Esophagus squamous epithelium (tissue), 5 donors: ENCODE measurements around the gene MCU. TPM values are rescaled to one million over a fixed set of nuclear protein-coding genes. Genes with fewer than 3 reads are reported as not detected.
A peak's percentile ranks its signal among the peaks of the same experiment; 100 is the strongest.

Experiments
- DNase-seq: peaks from one replicate; lab custom pipeline; 2025; lab: John Stamatoyannopoulos, UW
- H3K27ac ChIP-seq, 4 donors: fragments of 200-600 bp; sonication (generic); one replicate each; pipeline ENCODE4 v1.5.1; 2016 to 2019; ENCODE audit warnings: mild to moderate bottlenecking in 1 of 4
- H3K27me3 ChIP-seq, 4 donors: fragments of 200-600 bp; sonication (generic); 1 replicate in 3 of 4; 2 replicates in 1 of 4; pipeline versions ENCODE4 v1.5.1 to v1.6.0; 2017 to 2021; ENCODE audit warnings: antibody characterized with exemption in 1 of 4
- H3K36me3 ChIP-seq, 3 donors: fragments of 200-600 bp; sonication (generic); one replicate each; pipeline ENCODE4 v1.5.1; 2016 to 2019
- H3K4me1 ChIP-seq, 3 donors: fragments of 200-600 bp; sonication (generic); one replicate each; pipeline ENCODE4 v1.5.1; 2017 to 2019
- H3K4me3 ChIP-seq, 4 donors: fragments of 200-600 bp; sonication (generic); 1 replicate in 3 of 4; 2 replicates in 1 of 4; pipeline ENCODE4 v1.5.1; 2016 to 2019; ENCODE audit warnings: mild to moderate bottlenecking in 2 of 4, moderate library complexity in 1 of 4
- H3K9me3 ChIP-seq, 3 donors: fragments of 200-600 bp; sonication (generic); one replicate each; pipeline ENCODE4 v1.5.1; 2016 to 2019
- CTCF ChIP-seq, 6 experiments: fragments of 450-650 bp in 4 of 6; fragments of 200-600 bp in 2 of 6; sonication (generic) in 2 of 6; IDR thresholded peaks; one replicate each; pipeline ENCODE4 v1.5.1; 2016 to 2019; ENCODE audit warnings: antibody characterized with exemption in 6 of 6, mild to moderate bottlenecking in 4 of 6, moderate library complexity in 4 of 6
- POLR2A ChIP-seq, 4 donors: fragments of 450-650 bp; IDR thresholded peaks; one replicate each; pipeline ENCODE4 v1.6.1; 2017; ENCODE audit warnings: antibody characterized with exemption in 4 of 4, mild to moderate bottlenecking in 4 of 4, moderate library complexity in 3 of 4
- WGBS, 2 donors: methylation state at CpG; one replicate each; pipeline ENCODE4 v1.1.5; 2018; 5-methylcytosine and 5-hydroxymethylcytosine counted together
- intact Hi-C: fragments of 100-400 bp; cut with DNase I; formaldehyde crosslinking; loops from one replicate; pipeline ENCODE4 v1.15.0; 2022
- total RNA-seq, 4 donors: library from RNA; depleted of rRNA; stranded (reverse); fragments of >200 nt; gene quantifications; one replicate each; pipeline ENCODE4 v1.1.0, GENCODE V29; 2016
- donor health status: DM: yes; HTN: yes; CAD: no.

The MCU gene
- total RNA-seq, 4 donors from 2014 or later = 19.9 to 30.0 (median 23.4) TPM

- TF ChIP-seq POLR2A (IDR thresholded peaks at IDR 0.05) (no peak), CTCF (IDR thresholded peaks at IDR 0.05) (no peak)
Measured at GRCh38 chr10:72687035-72687434, 4.9 kb upstream of the MCU start.

GRCh38 chr10:72688208-72688651 lies 3.7 kb upstream of the MCU start:
- intact Hi-C loops = no loop called here
- TF ChIP-seq CTCF (IDR thresholded peaks at IDR 0.05) (no peak), POLR2A (IDR thresholded peaks at IDR 0.05) (no peak)
- H3K36me3 ChIP-seq = no peaks in the 10 kb centered on the region
- peak overlapping the region in 2 of 4 donors; percentile 30 to 48 for H3K27ac ChIP-seq
- H3K9me3 ChIP-seq = no peaks in the 10 kb centered on the region
- H3K4me3 ChIP-seq = no peak overlapping the region
- WGBS, 2 donors = 18 to 30% methylated on average over 2 of the region's 2 CpGs
- H3K4me1 ChIP-seq = peaks cover 3 to 35% (median 9%) of the 10 kb centered on the region in 3 donors
- no peaks in the 10 kb centered on the region for H3K27me3 ChIP-seq
- no peak for DNase-seq

More at GRCh38 chr10:72687035-72687434, 4.9 kb upstream of the MCU start:
- intact Hi-C loops = no loop called here
- 53 to 74% methylated on average over 6 of the region's 6 CpGs for WGBS, 2 donors
- Histone ChIP-seq H3K27me3 (no peaks in the 10 kb centered on the region), H3K27ac (peak overlapping the region in 3 of 4 donors; percentile 20 to 48 (median 48)), H3K4me3 (no peak overlapping the region), H3K36me3 (no peaks in the 10 kb centered on the region), H3K4me1 (peaks cover 0 to 28% (median 4%) of the 10 kb centered on the region in 3 donors), H3K9me3 (no peaks in the 10 kb centered on the region)
- no peak for DNase-seq

DNA sequence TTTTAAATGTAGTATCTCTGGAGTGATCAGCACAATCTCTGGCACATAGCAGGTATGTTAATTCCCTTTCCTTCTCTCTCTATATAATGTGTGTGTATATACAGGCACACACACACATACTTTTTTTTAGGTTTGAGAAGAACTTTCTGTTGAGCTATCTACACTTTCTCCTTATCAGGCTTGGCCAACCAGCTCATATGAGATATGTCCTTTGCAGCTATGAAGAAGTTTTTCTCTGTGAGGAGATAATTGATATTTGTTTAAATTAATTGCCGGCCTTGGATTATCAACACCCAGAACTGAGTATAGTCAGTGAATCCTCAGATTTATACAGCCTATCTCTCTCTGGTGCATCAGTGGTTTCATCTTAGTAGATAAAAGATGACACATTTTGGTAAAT lies 2.3 kb upstream of the MCU start:
- 86 to 89% methylated on average over 1 of the region's 1 CpG for WGBS, 2 donors
- TF ChIP-seq POLR2A (IDR thresholded peaks at IDR 0.05) (no peak), CTCF (IDR thresholded peaks at IDR 0.05) (no peak)

GRCh38 chr10:72690071-72690755 lies 1.7 kb upstream of the MCU start:
- no peaks in the 10 kb centered on the region for H3K27me3 ChIP-seq
- no peaks in the 10 kb centered on the region for H3K36me3 ChIP-seq
- no peak overlapping the region for H3K27ac ChIP-seq
- no peak for DNase-seq
- 49 to 55% methylated on average over 3 of the region's 3 CpGs for WGBS, 2 donors
- TF ChIP-seq CTCF (IDR thresholded peaks at IDR 0.05) = no peak
- TF ChIP-seq POLR2A (IDR thresholded peaks at IDR 0.05) = no peak
- intact Hi-C loops = loop anchor here (5.0 kb wide), 1 partner anchor 142 kb away; no protein-coding TSS in a partner anchor
- no peaks in the 10 kb centered on the region for H3K9me3 ChIP-seq
- peaks cover 8 to 55% (median 23%) of the 10 kb centered on the region in 3 donors for H3K4me1 ChIP-seq
- no peak overlapping the region for H3K4me3 ChIP-seq

More for the DNA sequence above, 2.3 kb upstream of the MCU start:
- intact Hi-C loops = loop anchor here (5.0 kb wide), 1 partner anchor 143 kb away; no protein-coding TSS in a partner anchor
- no peak for DNase-seq
- peaks cover 8 to 49% (median 18%) of the 10 kb centered on the region in 3 donors for H3K4me1 ChIP-seq
- H3K27ac ChIP-seq = no peak overlapping the region
- H3K27me3 ChIP-seq = no peaks in the 10 kb centered on the region
- H3K4me3 ChIP-seq = no peak overlapping the region
- H3K36me3 ChIP-seq = no peaks in the 10 kb centered on the region
- no peaks in the 10 kb centered on the region for H3K9me3 ChIP-seq

DNA sequence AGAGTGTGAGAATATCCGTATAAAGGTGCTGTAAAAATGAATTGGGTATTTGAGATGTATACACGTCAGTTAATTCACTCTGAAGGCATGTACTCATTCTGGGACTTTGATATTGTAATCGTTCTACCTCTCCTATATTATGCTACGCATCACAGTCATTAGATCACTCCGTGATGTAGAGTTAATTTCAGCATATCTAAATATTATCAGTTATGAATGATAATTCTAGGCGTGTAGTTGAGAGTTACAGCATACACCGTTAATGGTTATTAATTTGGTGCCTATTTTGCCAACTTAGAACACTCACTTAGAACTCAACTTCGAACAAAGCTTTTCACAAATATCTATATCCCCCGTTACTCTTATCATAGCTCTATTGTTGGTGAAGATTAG lies 477 bp upstream of the MCU start:
- H3K27me3 ChIP-seq = no peaks in the 10 kb centered on the region
- peak overlapping the region; percentile 67 to 94 (median 75) for H3K4me3 ChIP-seq
- H3K4me1 ChIP-seq = peaks cover 8 to 57% (median 26%) of the 10 kb centered on the region in 3 donors
- H3K36me3 ChIP-seq = no peaks in the 10 kb centered on the region
- TF ChIP-seq CTCF (IDR thresholded peaks at IDR 0.05) (no peak), POLR2A (IDR thresholded peaks at IDR 0.05) (no peak)
- H3K9me3 ChIP-seq = no peaks in the 10 kb centered on the region
- no peak for DNase-seq
- H3K27ac ChIP-seq = peak overlapping the region in 3 of 4 donors; percentile 91 to 95 (median 95)
- 36 to 44% methylated on average over 9 of the region's 9 CpGs for WGBS, 2 donors
- intact Hi-C loops = loop anchor here (5.0 kb wide), 1 partner anchor 141 kb away; no protein-coding TSS in a partner anchor
